ENCODE data around the gene INPP4B.

Gene INPP4B

GRCh38 chr4:142567620-142568451 is 278.3 kb downstream of the INPP4B start:
- peak; percentile 39 for DNase-seq

GRCh38 chr4:142567199-142567598 is 278.9 kb downstream of the INPP4B start:
- DNase-seq = no peak

- no peak for DNase-seq
Observed at GRCh38 chr4:142566777-142567176, 279.3 kb downstream of the INPP4B start.

GRCh38 chr4:142566243-142566642 is 279.9 kb downstream of the INPP4B start:
- DNase-seq = no peak

GRCh38 chr4:142565771-142566170 is 280.3 kb downstream of the INPP4B start:
- no peak for DNase-seq

GRCh38 chr4:142563682-142564291 is 282.3 kb downstream of the INPP4B start:
- DNase-seq = peak; percentile 12

GRCh38 chr4:142559986-142560385 is 286.1 kb downstream of the INPP4B start:
- DNase-seq = no peak

GRCh38 chr4:142558851-142559250 is 287.2 kb downstream of the INPP4B start:
- DNase-seq = peak; percentile 77

GRCh38 chr4:142557239-142557801 is 288.8 kb downstream of the INPP4B start:
- no peak for DNase-seq

GRCh38 chr4:142556570-142557238 is 289.4 kb downstream of the INPP4B start:
- no peak for DNase-seq

- DNase-seq = no peak
Observed at GRCh38 chr4:142556048-142556447, 290.1 kb downstream of the INPP4B start.

GRCh38 chr4:142554412-142554811 is 291.7 kb downstream of the INPP4B start:
- no peak for DNase-seq

GRCh38 chr4:142551517-142552305 is 294.4 kb downstream of the INPP4B start:
- peak; percentile 31 for DNase-seq

- DNase-seq = no peak
Observed at GRCh38 chr4:142550965-142551364, 295.1 kb downstream of the INPP4B start.

GRCh38 chr4:142549726-142550463 is 296.2 kb downstream of the INPP4B start:
- DNase-seq = peak; percentile 75

- no peak for DNase-seq
Observed at GRCh38 chr4:142549248-142549647, 296.9 kb downstream of the INPP4B start.

- DNase-seq = no peak
Observed at GRCh38 chr4:142548491-142548890, 297.6 kb downstream of the INPP4B start.

- no peak for DNase-seq
Observed at GRCh38 chr4:142547974-142548373, 298.1 kb downstream of the INPP4B start.

GRCh38 chr4:142544594-142544993 is 301.5 kb downstream of the INPP4B start:
- no peak for DNase-seq

- no peak for DNase-seq
Observed at GRCh38 chr4:142544039-142544438, 302.1 kb downstream of the INPP4B start.

GRCh38 chr4:142540483-142540804 is 305.7 kb downstream of the INPP4B start:
- DNase-seq = no peak

Measured in fibroblast of skin of right quadriceps (primary cell).